Neuron (in vitro differentiated cells): Measurements from ENCODE around the gene B2M.
"Not testable (repeated sequence)": the region's sequence is repeated elsewhere in the genome, so short reads cannot be mapped to it uniquely, and the experiment has no call there.

ENCODE experiments used
- H2AFZ ChIP-seq: one replicate; pipeline ENCODE4 v1.6.1; 2013; ENCODE audit warnings: low read depth, mild to moderate bottlenecking, inconsistent platforms, low read length, moderate library complexity
- H3K27me3 ChIP-seq: one replicate; pipeline ENCODE4 v1.6.1; 2013; ENCODE audit warnings: low read length; ENCODE audit not compliant: insufficient read depth
- H3K36me3 ChIP-seq: one replicate; pipeline ENCODE4 v1.6.1; 2013; ENCODE audit warnings: low read length; ENCODE audit not compliant: insufficient read depth
- H3K4me1 ChIP-seq: one replicate; pipeline ENCODE4 v1.6.1; 2013; ENCODE audit warnings: low read length; ENCODE audit not compliant: insufficient read depth
- H3K4me3 ChIP-seq: 2 replicates; pipeline ENCODE4 v1.5.1; 2013; ENCODE audit warnings: mild to moderate bottlenecking, low read length, moderate library complexity
- H3K9me3 ChIP-seq: one replicate; pipeline ENCODE4 v1.6.1; 2013; ENCODE audit warnings: low read length

The B2M gene

DNA sequence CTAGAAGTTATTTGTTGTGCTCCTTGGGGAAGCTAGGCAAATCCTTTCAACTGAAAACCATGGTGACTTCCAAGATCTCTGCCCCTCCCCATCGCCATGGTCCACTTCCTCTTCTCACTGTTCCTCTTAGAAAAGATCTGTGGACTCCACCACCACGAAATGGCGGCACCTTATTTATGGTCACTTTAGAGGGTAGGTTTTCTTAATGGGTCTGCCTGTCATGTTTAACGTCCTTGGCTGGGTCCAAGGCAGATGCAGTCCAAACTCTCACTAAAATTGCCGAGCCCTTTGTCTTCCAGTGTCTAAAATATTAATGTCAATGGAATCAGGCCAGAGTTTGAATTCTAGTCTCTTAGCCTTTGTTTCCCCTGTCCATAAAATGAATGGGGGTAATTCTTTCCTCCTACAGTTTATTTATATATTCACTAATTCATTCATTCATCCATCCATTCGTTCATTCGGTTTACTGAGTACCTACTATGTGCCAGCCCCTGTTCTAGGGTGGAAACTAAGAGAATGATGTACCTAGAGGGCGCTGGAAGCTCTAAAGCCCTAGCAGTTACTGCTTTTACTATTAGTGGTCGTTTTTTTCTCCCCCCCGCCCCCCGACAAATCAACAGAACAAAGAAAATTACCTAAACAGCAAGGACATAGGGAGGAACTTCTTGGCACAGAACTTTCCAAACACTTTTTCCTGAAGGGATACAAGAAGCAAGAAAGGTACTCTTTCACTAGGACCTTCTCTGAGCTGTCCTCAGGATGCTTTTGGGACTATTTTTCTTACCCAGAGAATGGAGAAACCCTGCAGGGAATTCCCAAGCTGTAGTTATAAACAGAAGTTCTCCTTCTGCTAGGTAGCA lies 851 bp upstream of the B2M start:
- no peaks in the 10 kb centered on the region for H3K27me3 ChIP-seq
- H3K4me1 ChIP-seq: peaks cover 11% of the 10 kb centered on the region
- H2AFZ ChIP-seq: peak overlapping the region; percentile 91
- H3K9me3 ChIP-seq: no peaks in the 10 kb centered on the region
- peak overlapping the region; percentile 80 for H3K4me3 ChIP-seq
- peaks cover 5% of the 10 kb centered on the region for H3K36me3 ChIP-seq

DNA sequence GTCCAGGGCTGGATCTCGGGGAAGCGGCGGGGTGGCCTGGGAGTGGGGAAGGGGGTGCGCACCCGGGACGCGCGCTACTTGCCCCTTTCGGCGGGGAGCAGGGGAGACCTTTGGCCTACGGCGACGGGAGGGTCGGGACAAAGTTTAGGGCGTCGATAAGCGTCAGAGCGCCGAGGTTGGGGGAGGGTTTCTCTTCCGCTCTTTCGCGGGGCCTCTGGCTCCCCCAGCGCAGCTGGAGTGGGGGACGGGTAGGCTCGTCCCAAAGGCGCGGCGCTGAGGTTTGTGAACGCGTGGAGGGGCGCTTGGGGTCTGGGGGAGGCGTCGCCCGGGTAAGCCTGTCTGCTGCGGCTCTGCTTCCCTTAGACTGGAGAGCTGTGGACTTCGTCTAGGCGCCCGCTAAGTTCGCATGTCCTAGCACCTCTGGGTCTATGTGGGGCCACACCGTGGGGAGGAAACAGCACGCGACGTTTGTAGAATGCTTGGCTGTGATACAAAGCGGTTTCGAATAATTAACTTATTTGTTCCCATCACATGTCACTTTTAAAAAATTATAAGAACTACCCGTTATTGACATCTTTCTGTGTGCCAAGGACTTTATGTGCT lies 527 bp downstream of the B2M start:
- Histone ChIP-seq H3K4me3 (peak overlapping the region; percentile 80), H3K9me3 (no peaks in the 10 kb centered on the region), H2AFZ (peak overlapping the region; percentile 91), H3K4me1 (peaks cover 11% of the 10 kb centered on the region), H3K27me3 (no peaks in the 10 kb centered on the region), H3K36me3 (peaks cover 19% of the 10 kb centered on the region)

DNA sequence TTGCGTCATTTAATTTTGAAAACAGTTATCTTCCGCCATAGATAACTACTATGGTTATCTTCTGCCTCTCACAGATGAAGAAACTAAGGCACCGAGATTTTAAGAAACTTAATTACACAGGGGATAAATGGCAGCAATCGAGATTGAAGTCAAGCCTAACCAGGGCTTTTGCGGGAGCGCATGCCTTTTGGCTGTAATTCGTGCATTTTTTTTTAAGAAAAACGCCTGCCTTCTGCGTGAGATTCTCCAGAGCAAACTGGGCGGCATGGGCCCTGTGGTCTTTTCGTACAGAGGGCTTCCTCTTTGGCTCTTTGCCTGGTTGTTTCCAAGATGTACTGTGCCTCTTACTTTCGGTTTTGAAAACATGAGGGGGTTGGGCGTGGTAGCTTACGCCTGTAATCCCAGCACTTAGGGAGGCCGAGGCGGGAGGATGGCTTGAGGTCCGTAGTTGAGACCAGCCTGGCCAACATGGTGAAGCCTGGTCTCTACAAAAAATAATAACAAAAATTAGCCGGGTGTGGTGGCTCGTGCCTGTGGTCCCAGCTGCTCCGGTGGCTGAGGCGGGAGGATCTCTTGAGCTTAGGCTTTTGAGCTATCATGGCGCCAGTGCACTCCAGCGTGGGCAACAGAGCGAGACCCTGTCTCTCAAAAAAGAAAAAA lies 1.2 kb downstream of the B2M start:
- Histone ChIP-seq H3K9me3 (no peaks in the 10 kb centered on the region), H3K36me3 (peaks cover 25% of the 10 kb centered on the region), H3K4me3 (peak overlapping the region; percentile 80), H3K27me3 (no peaks in the 10 kb centered on the region), H3K4me1 (peaks cover 11% of the 10 kb centered on the region), H2AFZ (no peak overlapping the region)

GRCh38 chr15:44713006-44713966 lies 2.0 kb downstream of the B2M start:
- Histone ChIP-seq H3K9me3 (no peaks in the 10 kb centered on the region), H3K27me3 (no peaks in the 10 kb centered on the region), H2AFZ (no peak overlapping the region), H3K4me1 (peaks cover 11% of the 10 kb centered on the region), H3K36me3 (peaks cover 32% of the 10 kb centered on the region), H3K4me3 (peak overlapping the region; percentile 80)

GRCh38 chr15:44715142-44715796 lies 4.0 kb downstream of the B2M start:
- Histone ChIP-seq H2AFZ (no peak overlapping the region), H3K4me1 (peaks cover 11% of the 10 kb centered on the region), H3K4me3 (no peak overlapping the region), H3K9me3 (no peaks in the 10 kb centered on the region), H3K36me3 (peaks cover 39% of the 10 kb centered on the region), H3K27me3 (no peaks in the 10 kb centered on the region)

GRCh38 chr15:44715797-44716334 lies 4.5 kb downstream of the B2M start:
- Histone ChIP-seq H2AFZ (no peak overlapping the region), H3K36me3 (peaks cover 39% of the 10 kb centered on the region), H3K4me1 (peaks cover 11% of the 10 kb centered on the region), H3K4me3 (no peak overlapping the region), H3K9me3 (no peaks in the 10 kb centered on the region), H3K27me3 (no peaks in the 10 kb centered on the region)

GRCh38 chr15:44716983-44717602 lies 5.8 kb downstream of the B2M start:
- no peak overlapping the region for H2AFZ ChIP-seq
- H3K27me3 ChIP-seq: no peaks in the 10 kb centered on the region
- H3K4me3 ChIP-seq: no peak overlapping the region
- peaks cover 10% of the 10 kb centered on the region for H3K4me1 ChIP-seq
- H3K9me3 ChIP-seq: no peaks in the 10 kb centered on the region
- H3K36me3 ChIP-seq: peaks cover 39% of the 10 kb centered on the region

GRCh38 chr15:44718180-44718926 lies 7.0 kb downstream of the B2M start:
- no peak overlapping the region for H2AFZ ChIP-seq
- no peak overlapping the region for H3K4me3 ChIP-seq
- no peaks in the 10 kb centered on the region for H3K9me3 ChIP-seq
- H3K36me3 ChIP-seq: peaks cover 39% of the 10 kb centered on the region
- no peaks in the 10 kb centered on the region for H3K27me3 ChIP-seq
- H3K4me1 ChIP-seq: peaks cover 2% of the 10 kb centered on the region

GRCh38 chr15:44718927-44719292 lies 7.6 kb downstream of the B2M start:
- no peak overlapping the region for H3K4me3 ChIP-seq
- peaks cover 39% of the 10 kb centered on the region for H3K36me3 ChIP-seq
- no peak overlapping the region for H2AFZ ChIP-seq
- H3K4me1 ChIP-seq: no peaks in the 10 kb centered on the region
- no peaks in the 10 kb centered on the region for H3K27me3 ChIP-seq
- H3K9me3 ChIP-seq: no peaks in the 10 kb centered on the region

GRCh38 chr15:44719293-44719999 lies 8.1 kb downstream of the B2M start:
- no peak overlapping the region for H3K4me3 ChIP-seq
- no peaks in the 10 kb centered on the region for H3K27me3 ChIP-seq
- H3K36me3 ChIP-seq: peaks cover 39% of the 10 kb centered on the region
- no peaks in the 10 kb centered on the region for H3K9me3 ChIP-seq
- no peaks in the 10 kb centered on the region for H3K4me1 ChIP-seq
- H2AFZ ChIP-seq: no peak overlapping the region

- H2AFZ ChIP-seq, H3K9me3 ChIP-seq, H3K4me3 ChIP-seq, H3K27me3 ChIP-seq, H3K4me1 ChIP-seq: not testable (repeated sequence)
- H3K36me3 ChIP-seq: peaks cover 38% of the 10 kb centered on the region
Observed at GRCh38 chr15:44720000-44720435, 8.7 kb downstream of the B2M start.
